GM10266 (cell line): ENCODE results near the gene IRF2BP2.
"Not testable (repeated sequence)": the region's sequence is repeated elsewhere in the genome, so short reads cannot be mapped to it uniquely, and the experiment has no call there.

Experiments
- DNase-seq: peaks from one replicate; pipeline ENCODE4 v3.0.0; 2012; ENCODE audit errors: extremely low spot score
- CTCF ChIP-seq: IDR thresholded peaks from 2 replicates; pipeline ENCODE4 v1.5.1; 2012; ENCODE audit warnings: mild to moderate bottlenecking, low read depth; ENCODE audit not compliant: control insufficient read depth, insufficient read depth; ENCODE audit errors: missing control alignments

Gene IRF2BP2

GRCh38 chr1:234643850-234644134, 33.8 kb upstream of the IRF2BP2 start:
- DNase-seq, result no peak
- TF ChIP-seq CTCF, result no peak

- DNase-seq, result no peak
- no peak for TF ChIP-seq CTCF
Observed at GRCh38 chr1:234643111-234643849, 33.3 kb upstream of the IRF2BP2 start.

GRCh38 chr1:234642428-234642827, 32.5 kb upstream of the IRF2BP2 start:
- no peak for DNase-seq
- TF ChIP-seq CTCF, result no peak

GRCh38 chr1:234639961-234640360, 30.0 kb upstream of the IRF2BP2 start:
- no peak for TF ChIP-seq CTCF
- no peak for DNase-seq

- DNase-seq, result no peak
Observed at GRCh38 chr1:234638832-234639799, 29.1 kb upstream of the IRF2BP2 start.

GRCh38 chr1:234634922-234635321, 24.9 kb upstream of the IRF2BP2 start:
- DNase-seq, result not testable (repeated sequence)

More at GRCh38 chr1:234638832-234639799, 29.1 kb upstream of the IRF2BP2 start:
- no peak for TF ChIP-seq CTCF

- DNase-seq, result no peak
- TF ChIP-seq CTCF, result no peak
Observed at GRCh38 chr1:234634387-234634786, 24.4 kb upstream of the IRF2BP2 start.
